T-helper 2 cell treated with Interferon-gamma antibody and Interleukin-4, amounts not matched to agents 5 μg/mL and 100 μg/mL, for 36 hours (primary cell): Measurements from ENCODE around the gene ACADSB.

Experiments used
- DNase-seq: peaks from one replicate; pipeline ENCODE4 v3.0.0; 2021; ENCODE audit warnings: low spot score
- H3K27ac Mint-ChIP-seq: one replicate; pipeline ENCODE4 v1.8.0; 2021; ENCODE audit warnings: mild to moderate bottlenecking, mixed read lengths
- H3K27me3 Mint-ChIP-seq: one replicate; pipeline ENCODE4 v1.8.0; 2021; ENCODE audit warnings: low read depth, mixed read lengths
- H3K36me3 Mint-ChIP-seq: one replicate; pipeline ENCODE4 v1.8.0; 2021; ENCODE audit warnings: low read depth, mixed read lengths
- H3K4me1 Mint-ChIP-seq: one replicate; pipeline ENCODE4 v1.8.0; 2021; ENCODE audit warnings: low read depth, mixed read lengths
- H3K4me3 Mint-ChIP-seq: one replicate; pipeline ENCODE4 v1.8.0; 2022; ENCODE audit warnings: mild to moderate bottlenecking, moderate library complexity, mixed read lengths
- H3K9me3 Mint-ChIP-seq: one replicate; pipeline ENCODE4 v1.8.0; 2021; ENCODE audit warnings: mixed read lengths

ACADSB gene

DNA sequence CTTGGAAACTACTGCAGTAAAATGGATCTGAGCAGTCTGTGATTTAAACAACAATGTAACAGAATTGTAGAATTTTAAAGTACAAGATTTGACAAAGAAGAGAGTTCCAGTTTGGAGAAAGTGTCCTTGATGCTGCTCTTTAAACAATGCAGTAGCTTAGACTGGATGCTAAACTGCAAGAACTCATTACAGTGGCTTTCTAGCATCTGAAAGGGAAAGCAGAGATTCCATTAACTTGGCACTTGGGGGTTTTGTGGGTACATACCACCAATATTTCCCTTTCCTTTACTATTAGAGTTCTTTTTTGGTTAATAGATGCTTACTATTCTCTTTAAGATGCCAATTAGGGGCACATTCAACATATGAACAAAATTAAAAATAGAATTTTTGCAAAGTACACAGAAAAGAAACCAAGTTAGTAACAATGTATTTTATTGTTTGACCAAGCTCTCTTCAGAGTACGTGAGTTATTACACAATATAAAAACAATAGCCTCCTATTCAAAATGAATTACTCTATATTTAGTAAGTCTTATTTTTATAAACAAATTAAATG is 16.7 kb upstream of the ACADSB start:
- H3K27me3 Mint-ChIP-seq: no peaks in the 10 kb centered on the region
- no peak overlapping the region for H3K27ac Mint-ChIP-seq

DNA sequence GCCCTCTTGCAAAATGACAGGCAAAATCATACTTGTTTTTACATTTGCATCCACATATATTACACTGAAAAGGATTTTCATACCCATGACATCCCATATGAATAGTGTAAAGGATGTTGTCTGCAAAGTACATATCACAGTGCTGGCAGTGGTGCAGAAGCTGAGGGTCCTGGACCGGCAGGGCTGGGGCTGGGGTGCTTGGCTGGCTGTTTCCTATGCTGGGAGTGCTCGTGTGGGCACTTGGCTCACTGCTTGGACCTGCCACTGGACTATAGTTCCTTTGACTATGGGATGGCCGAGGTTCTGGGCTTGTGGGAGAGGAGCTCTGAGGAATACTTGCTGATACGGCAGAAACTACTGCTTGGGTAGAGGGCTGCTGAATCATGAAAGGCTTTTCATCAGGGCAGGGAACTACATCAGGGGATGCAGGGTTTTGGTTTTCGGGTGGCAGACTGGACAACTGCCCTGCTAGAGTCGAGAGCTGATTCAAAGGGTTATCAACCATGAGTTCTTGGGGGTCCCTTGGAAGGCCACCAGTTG is 14.9 kb upstream of the ACADSB start:
- Mint-ChIP-seq H3K27me3 (no peaks in the 10 kb centered on the region), H3K4me1 (peaks cover 2% of the 10 kb centered on the region), H3K9me3 (no peaks in the 10 kb centered on the region), H3K36me3 (peaks cover 16% of the 10 kb centered on the region), H3K4me3 (no peak overlapping the region), H3K27ac (no peak overlapping the region)
- DNase-seq: no peak

More for the DNA sequence above, 16.7 kb upstream of the ACADSB start:
- Mint-ChIP-seq H3K36me3 (peaks cover 14% of the 10 kb centered on the region), H3K4me3 (no peak overlapping the region), H3K4me1 (no peaks in the 10 kb centered on the region), H3K9me3 (no peaks in the 10 kb centered on the region)
- no peak for DNase-seq

DNA sequence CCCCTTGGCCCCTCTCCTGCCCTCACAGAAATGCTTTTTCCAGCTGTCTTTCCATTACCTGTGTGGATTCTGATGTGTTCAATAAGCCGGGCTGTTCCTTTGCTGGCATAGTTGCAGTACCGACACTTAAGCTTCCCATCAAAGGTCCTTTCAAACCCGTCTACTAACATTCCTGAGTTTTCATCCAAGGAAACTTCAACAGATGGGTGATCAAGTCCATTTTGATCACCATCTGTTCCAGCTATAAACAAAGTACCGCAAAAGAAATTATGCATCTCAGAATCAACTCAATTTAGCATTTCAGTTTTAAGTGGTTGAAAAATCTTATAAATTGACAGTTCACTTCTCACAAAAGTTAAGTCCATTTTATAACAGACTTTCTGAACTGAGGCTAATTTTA is 12.9 kb upstream of the ACADSB start:
- no peak for DNase-seq
- Mint-ChIP-seq H3K36me3 (peaks cover 13% of the 10 kb centered on the region), H3K27ac (no peak overlapping the region), H3K4me3 (no peak overlapping the region), H3K9me3 (no peaks in the 10 kb centered on the region), H3K27me3 (no peaks in the 10 kb centered on the region), H3K4me1 (peaks cover 9% of the 10 kb centered on the region)

DNA sequence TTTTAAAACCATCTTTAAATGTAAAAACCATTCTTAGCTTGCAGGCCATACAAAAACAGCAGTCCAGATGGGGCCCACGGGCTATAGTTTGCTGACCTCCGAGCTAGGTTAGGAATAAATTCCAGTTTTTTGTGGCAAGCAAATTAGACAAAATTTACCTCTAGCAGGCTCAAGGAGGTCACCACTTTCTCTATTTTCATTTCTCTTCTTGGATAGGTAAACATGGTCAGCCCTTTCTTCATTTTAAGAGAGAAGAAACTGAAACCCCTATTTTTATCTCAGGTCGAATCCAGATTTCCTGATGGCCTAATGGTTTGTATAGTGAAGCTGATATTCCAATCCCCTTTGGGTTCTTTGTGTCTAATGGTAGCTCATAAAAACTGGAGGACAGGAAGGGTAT is 10.9 kb upstream of the ACADSB start:
- Mint-ChIP-seq H3K27me3 (no peaks in the 10 kb centered on the region), H3K9me3 (no peaks in the 10 kb centered on the region), H3K4me1 (peaks cover 9% of the 10 kb centered on the region), H3K36me3 (peaks cover 17% of the 10 kb centered on the region), H3K4me3 (no peak overlapping the region), H3K27ac (no peak overlapping the region)
- DNase-seq: no peak

DNA sequence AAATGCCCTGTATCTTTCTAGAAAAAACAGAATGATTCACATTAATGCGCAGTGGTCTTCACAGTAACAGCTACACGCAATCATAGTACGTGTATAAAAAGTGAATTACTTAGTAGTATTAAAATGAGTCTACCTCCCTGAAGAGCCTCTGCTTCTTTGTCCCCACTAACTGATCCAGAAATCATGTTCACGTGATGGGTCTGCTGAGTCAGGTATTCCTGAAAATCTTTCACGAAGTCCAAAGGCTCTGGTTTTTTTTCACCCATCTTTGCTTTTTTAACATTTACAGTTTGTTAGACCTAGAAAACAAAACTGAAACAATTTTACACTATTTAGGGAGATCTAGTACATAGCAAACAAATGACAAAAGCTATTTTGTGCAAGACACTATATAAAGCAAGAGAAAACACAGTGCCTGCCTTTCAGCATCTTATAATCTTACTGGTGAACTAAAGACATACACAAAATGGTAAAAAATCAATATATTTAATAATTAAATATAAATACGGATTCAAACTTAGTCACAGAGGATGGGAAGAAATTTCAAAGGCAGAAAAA is 10.4 kb upstream of the ACADSB start:
- no peaks in the 10 kb centered on the region for H3K27me3 Mint-ChIP-seq
- peaks cover 17% of the 10 kb centered on the region for H3K36me3 Mint-ChIP-seq
- H3K27ac Mint-ChIP-seq: no peak overlapping the region
- H3K9me3 Mint-ChIP-seq: no peaks in the 10 kb centered on the region
- peaks cover 9% of the 10 kb centered on the region for H3K4me1 Mint-ChIP-seq
- DNase-seq: no peak
- H3K4me3 Mint-ChIP-seq: no peak overlapping the region

DNA sequence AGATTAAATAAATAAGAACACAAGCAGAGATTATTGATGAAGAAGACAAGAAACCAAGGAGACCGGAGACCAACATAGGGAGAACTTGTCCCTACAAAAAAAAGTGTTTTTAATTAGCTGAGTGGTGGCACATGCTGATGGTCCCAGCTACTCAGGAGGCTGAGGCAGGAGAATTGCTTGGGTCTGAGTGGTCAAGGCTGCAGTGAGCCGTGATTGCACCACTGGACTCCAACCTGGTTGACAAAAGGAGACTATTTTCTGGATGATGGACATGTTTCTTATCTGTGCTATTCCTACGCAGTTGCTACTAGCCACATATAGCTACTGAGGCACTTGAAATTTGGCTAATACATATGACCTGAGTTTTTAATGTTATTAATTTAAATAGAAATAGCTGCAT is 9.9 kb upstream of the ACADSB start:
- H3K9me3 Mint-ChIP-seq: no peaks in the 10 kb centered on the region

DNA sequence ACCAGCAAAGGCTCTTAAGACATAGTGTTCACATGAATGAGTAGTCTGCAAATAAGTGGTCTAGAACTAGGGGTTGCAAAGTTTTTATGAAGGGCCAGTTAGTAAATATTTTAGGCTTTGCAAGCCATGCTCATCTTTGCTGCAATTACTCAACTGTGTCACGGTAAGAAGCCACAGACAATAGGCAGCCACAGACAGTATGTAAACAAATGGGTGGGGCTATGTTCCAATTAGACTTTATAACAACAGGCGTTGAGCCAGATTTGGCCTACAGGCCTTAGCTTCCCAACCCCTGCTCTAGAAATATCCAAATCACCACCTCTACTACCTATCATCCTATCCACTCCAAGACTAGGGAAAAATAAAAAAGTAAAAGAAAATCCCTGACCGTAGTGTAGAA is 9.5 kb upstream of the ACADSB start:
- Mint-ChIP-seq H3K36me3 (peaks cover 12% of the 10 kb centered on the region), H3K4me1 (peaks cover 9% of the 10 kb centered on the region), H3K27ac (no peak overlapping the region), H3K4me3 (no peak overlapping the region), H3K9me3 (no peaks in the 10 kb centered on the region), H3K27me3 (no peaks in the 10 kb centered on the region)
- no peak for DNase-seq

More for the DNA sequence above, 9.9 kb upstream of the ACADSB start:
- Mint-ChIP-seq H3K4me1 (peaks cover 9% of the 10 kb centered on the region), H3K36me3 (peaks cover 15% of the 10 kb centered on the region), H3K27me3 (no peaks in the 10 kb centered on the region), H3K27ac (no peak overlapping the region), H3K4me3 (no peak overlapping the region)
- DNase-seq: no peak

DNA sequence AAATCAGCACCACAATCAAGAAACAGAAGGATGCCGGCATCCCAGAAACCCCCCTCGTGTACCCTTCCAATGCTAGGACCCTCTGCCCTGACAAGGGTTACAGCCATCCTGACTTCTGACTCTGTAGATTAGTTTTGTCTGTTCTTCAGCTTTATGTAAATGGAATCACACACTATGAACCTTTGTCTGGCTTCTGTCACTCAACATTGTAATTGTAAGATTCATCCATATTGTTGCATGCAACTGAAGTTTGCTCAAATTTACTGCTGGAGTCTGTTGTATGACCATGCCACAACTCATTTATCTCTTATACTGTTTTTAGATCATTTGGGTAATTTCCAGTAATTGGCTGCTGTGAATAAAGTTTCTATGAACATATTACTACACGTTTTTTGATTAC is 8.7 kb upstream of the ACADSB start:
- Mint-ChIP-seq H3K36me3 (peaks cover 8% of the 10 kb centered on the region), H3K27me3 (no peaks in the 10 kb centered on the region), H3K4me3 (no peak overlapping the region), H3K27ac (no peak overlapping the region), H3K9me3 (no peaks in the 10 kb centered on the region), H3K4me1 (peaks cover 9% of the 10 kb centered on the region)
- no peak for DNase-seq

DNA sequence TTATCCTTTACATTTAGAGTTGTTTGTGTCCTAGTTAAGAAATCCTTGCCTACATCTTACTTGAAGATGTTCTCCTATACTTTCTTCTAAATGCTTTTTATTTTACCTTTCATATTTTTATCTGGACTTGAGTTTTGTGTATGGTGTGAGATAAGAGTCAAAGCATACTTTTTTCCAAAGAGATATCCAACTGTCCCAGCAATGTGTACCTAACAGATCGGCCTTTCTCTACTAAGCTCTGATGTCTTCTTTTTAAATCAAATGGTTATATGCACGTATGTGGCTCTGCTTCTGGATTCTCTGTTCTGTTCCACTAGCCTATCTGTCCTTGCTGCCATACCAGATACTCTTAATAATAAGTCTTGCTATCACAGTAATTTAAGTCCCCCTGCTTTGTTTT is 7.4 kb upstream of the ACADSB start:
- no peak overlapping the region for H3K4me3 Mint-ChIP-seq
- no peaks in the 10 kb centered on the region for H3K27me3 Mint-ChIP-seq
- DNase-seq: no peak
- H3K9me3 Mint-ChIP-seq: no peaks in the 10 kb centered on the region
- H3K27ac Mint-ChIP-seq: no peak overlapping the region
- H3K36me3 Mint-ChIP-seq: peaks cover 6% of the 10 kb centered on the region
- H3K4me1 Mint-ChIP-seq: peaks cover 16% of the 10 kb centered on the region

DNA sequence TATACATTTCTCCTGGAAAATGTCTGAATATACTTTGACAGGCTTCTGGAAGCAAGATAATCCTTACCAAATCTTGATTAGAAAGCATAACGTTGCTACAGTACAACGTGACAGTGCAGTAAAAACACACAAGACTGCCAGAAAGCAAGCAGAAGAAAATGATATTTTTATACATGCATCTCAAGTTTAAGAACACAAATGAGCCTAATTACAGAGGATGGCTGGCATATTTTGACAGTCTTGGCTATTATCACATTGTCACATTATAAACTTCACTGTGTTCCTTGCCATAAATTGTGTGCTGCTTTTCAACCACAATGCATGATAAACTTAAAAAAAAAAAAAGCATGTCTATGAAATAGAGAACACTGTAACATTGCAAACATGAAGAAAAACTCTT is 4.5 kb upstream of the ACADSB start:
- no peak overlapping the region for H3K4me3 Mint-ChIP-seq
- H3K27me3 Mint-ChIP-seq: no peaks in the 10 kb centered on the region
- peaks cover 6% of the 10 kb centered on the region for H3K36me3 Mint-ChIP-seq
- H3K4me1 Mint-ChIP-seq: peaks cover 22% of the 10 kb centered on the region
- no peak overlapping the region for H3K27ac Mint-ChIP-seq
- H3K9me3 Mint-ChIP-seq: no peaks in the 10 kb centered on the region
- no peak for DNase-seq

DNA sequence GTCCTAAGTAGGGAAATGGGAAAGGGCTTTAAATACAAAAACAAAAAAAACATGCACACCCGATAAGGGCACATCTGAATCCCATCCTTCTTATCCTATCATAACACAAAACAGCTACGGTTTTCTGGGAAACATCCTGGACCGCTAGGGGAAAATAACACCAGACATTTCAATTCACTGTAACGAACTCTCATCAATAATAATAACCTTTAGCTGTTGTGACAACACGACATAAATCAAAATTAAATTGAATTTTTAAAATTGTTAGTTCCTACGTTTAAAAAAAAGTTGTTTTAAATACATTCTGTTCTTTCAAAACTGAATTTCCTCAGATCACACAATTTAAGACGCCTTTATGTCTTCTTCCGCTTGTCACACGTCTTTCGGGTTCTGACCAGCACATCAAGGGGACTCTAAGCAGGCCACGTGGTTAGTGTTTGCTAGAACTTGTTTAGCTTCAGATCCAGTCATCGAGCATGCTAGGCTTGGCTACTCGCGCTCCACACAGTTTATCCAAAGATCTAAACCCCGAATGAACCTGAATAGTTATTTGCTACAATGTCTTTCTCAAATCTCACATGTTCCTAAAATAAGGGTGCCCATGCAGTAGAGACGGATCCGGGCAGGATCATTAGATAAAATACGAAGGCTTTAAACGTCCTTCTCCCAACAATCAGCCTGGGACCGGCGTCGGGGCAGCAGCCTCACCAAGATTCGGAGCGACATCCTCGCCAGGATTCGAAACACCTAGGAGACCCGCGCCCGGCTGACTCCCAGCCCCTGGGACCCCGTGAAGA is 1.1 kb upstream of the ACADSB start:
- H3K4me1 Mint-ChIP-seq: peaks cover 27% of the 10 kb centered on the region
- H3K4me3 Mint-ChIP-seq: peak overlapping the region; percentile 97
- peak; percentile 40 for DNase-seq
- H3K36me3 Mint-ChIP-seq: peaks cover 8% of the 10 kb centered on the region
- H3K27me3 Mint-ChIP-seq: no peaks in the 10 kb centered on the region
- no peaks in the 10 kb centered on the region for H3K9me3 Mint-ChIP-seq
- peak overlapping the region; percentile 98 for H3K27ac Mint-ChIP-seq

DNA sequence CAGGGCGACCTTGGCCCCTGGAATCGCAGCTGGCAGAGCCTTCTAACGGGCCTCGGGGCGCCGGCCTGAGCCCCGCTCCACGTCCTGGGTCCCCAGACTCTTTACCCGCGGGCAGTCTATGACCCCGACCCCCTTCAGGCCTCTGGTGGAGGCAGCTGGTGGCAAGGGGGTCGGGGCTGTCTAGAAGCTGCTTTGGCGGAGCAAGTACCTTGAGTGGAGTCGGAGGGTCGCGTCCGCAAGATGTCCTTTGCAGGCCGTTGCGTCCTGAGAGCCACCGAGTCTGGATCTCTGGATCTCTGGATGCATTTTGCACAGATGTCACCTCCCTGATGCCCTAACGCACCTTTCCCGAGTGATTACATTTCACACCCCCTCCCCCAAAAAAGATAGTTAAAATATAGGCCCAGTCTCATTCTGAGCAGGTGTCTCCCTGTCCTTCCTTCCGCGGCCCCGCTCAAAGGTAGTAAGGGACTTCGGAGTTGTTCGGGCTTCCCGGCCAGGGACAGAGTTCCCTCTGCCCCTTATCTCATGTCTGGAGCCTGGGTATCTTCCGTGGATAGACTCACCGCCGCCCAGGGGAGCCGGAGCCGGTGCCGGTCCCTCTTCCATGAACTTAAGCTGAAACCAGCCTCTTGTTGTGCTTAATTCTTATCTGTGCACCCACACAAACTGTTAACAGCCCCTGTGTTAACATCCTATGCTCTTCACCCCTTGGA is 457 bp downstream of the ACADSB start:
- Mint-ChIP-seq H3K27ac (peak overlapping the region; percentile 98), H3K27me3 (no peaks in the 10 kb centered on the region), H3K9me3 (no peaks in the 10 kb centered on the region), H3K4me3 (peak overlapping the region; percentile 97), H3K4me1 (peaks cover 27% of the 10 kb centered on the region), H3K36me3 (peaks cover 9% of the 10 kb centered on the region)
- peak; percentile 15 for DNase-seq

DNA sequence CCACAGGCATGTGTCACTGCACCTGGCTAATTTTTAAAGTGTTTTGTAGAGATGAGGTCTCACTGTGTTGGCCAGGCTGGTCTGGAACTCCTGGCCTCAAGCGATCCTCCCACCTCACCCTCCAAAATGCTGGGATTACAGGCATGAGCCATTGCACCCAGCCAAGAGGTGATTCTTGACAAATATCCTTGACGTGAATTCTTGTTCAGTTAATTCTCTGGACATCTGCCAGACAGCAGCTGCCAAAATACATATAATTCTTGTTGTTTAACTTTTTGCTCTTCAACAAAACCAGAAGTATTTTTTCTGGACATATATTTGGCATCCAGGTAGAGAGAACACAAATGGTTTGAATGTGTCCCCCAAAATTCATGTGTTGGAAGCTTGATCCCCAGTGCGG is 3.2 kb downstream of the ACADSB start:
- Mint-ChIP-seq H3K36me3 (peaks cover 9% of the 10 kb centered on the region), H3K4me3 (no peak overlapping the region), H3K27me3 (no peaks in the 10 kb centered on the region), H3K9me3 (no peaks in the 10 kb centered on the region), H3K27ac (no peak overlapping the region), H3K4me1 (peaks cover 17% of the 10 kb centered on the region)
- DNase-seq: no peak
